OCI-LY1 (cell line): ENCODE results near the gene SRGAP2C.
"Not testable (repeated sequence)": the region's sequence is repeated elsewhere in the genome, so short reads cannot be mapped to it uniquely, and the experiment has no call there.

ENCODE experiments used
- EZH2 ChIP-seq: fragments of 200-600 bp; sonication (generic), shearing (Covaris generic); IDR thresholded peaks from 2 replicates; pipeline ENCODE4 v1.8.0; 2017; ENCODE audit warnings: borderline replicate concordance, mixed run types, mild to moderate bottlenecking, antibody characterized with exemption, low read length, moderate library complexity, mixed read lengths
- TF ChIP-seq, protein P1 (sequence below): fragments of 200-600 bp; sonication (generic), shearing (Covaris generic); IDR thresholded peaks from 2 replicates; pipeline ENCODE4 v1.5.1; 2017; ENCODE audit warnings: mild to moderate bottlenecking, antibody characterized with exemption, low read length, moderate library complexity, mixed read lengths

- TF ChIP-seq, protein P1, sequence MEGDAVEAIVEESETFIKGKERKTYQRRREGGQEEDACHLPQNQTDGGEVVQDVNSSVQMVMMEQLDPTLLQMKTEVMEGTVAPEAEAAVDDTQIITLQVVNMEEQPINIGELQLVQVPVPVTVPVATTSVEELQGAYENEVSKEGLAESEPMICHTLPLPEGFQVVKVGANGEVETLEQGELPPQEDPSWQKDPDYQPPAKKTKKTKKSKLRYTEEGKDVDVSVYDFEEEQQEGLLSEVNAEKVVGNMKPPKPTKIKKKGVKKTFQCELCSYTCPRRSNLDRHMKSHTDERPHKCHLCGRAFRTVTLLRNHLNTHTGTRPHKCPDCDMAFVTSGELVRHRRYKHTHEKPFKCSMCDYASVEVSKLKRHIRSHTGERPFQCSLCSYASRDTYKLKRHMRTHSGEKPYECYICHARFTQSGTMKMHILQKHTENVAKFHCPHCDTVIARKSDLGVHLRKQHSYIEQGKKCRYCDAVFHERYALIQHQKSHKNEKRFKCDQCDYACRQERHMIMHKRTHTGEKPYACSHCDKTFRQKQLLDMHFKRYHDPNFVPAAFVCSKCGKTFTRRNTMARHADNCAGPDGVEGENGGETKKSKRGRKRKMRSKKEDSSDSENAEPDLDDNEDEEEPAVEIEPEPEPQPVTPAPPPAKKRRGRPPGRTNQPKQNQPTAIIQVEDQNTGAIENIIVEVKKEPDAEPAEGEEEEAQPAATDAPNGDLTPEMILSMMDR = not testable (repeated sequence)
- TF ChIP-seq EZH2 = not testable (repeated sequence)
Measured at GRCh38 chr1:121339611-121340010, 154.8 kb downstream of the SRGAP2C start.
